Natural killer cell (primary cell): ENCODE data around the gene ISG20L2. TPM values are rescaled to one million over a fixed set of nuclear protein-coding genes. Genes with fewer than 3 reads are reported as not detected.

ENCODE experiments used
- ATAC-seq, 3 donors: fragments of 150-1000 bp in 2 of 3; fragments of 200-7000 bp in 1 of 3; cut with Tn5 transposase; 1 replicate in 1 of 3; 2 replicates in 2 of 3; pipeline ENCODE4 v1.10.0; 2021; ENCODE audit warnings: mild to moderate bottlenecking in 2 of 3, moderate library complexity in 2 of 3
- DNase-seq, 2 donors: peaks; one replicate each; pipeline versions ENCODE4 v3.0.0 to v3.0.0-alpha.2; 2013 to 2021; ENCODE audit warnings: mixed read lengths in 1 of 2
- H3K27ac ChIP-seq: one replicate; pipeline ENCODE4 v1.5.1; 2013; ENCODE audit warnings: mild to moderate bottlenecking, low read length
- H3K27me3 ChIP-seq: one replicate; pipeline ENCODE4 v1.6.1; 2013; ENCODE audit warnings: low read length; ENCODE audit not compliant: control insufficient read depth, insufficient read depth
- H3K36me3 ChIP-seq: one replicate; pipeline ENCODE4 v1.6.1; 2013; ENCODE audit warnings: low read length; ENCODE audit not compliant: control insufficient read depth, insufficient read depth
- H3K4me1 ChIP-seq: one replicate; pipeline ENCODE4 v1.6.1; 2013; ENCODE audit warnings: low read length; ENCODE audit not compliant: control insufficient read depth, insufficient read depth
- H3K4me3 ChIP-seq: one replicate; pipeline ENCODE4 v1.5.1; 2013; ENCODE audit warnings: low read length
- H3K9me3 ChIP-seq: one replicate; pipeline ENCODE4 v1.6.1; 2013; ENCODE audit warnings: low read length; ENCODE audit not compliant: control insufficient read depth, insufficient read depth
- H3K27ac Mint-ChIP-seq, 2 donors: one replicate each; pipeline ENCODE4 v1.8.0; 2022; ENCODE audit warnings: mild to moderate bottlenecking in 2 of 2, mixed read lengths in 2 of 2, moderate library complexity in 1 of 2
- H3K27me3 Mint-ChIP-seq, 2 donors: one replicate each; pipeline ENCODE4 v1.8.0; 2022; ENCODE audit warnings: low read depth in 2 of 2, mixed read lengths in 2 of 2
- H3K36me3 Mint-ChIP-seq: one replicate; pipeline ENCODE4 v1.8.0; 2022; ENCODE audit warnings: mixed read lengths
- H3K4me1 Mint-ChIP-seq, 2 donors: one replicate each; pipeline ENCODE4 v1.8.0; 2022; ENCODE audit warnings: mixed read lengths in 2 of 2
- H3K4me3 Mint-ChIP-seq: one replicate; pipeline ENCODE4 v1.8.0; 2022; ENCODE audit warnings: mild to moderate bottlenecking, moderate library complexity, mixed read lengths
- H3K9me3 Mint-ChIP-seq, 2 donors: one replicate each; pipeline ENCODE4 v1.8.0; 2022; ENCODE audit warnings: mixed read lengths in 2 of 2
- CTCF ChIP-seq: fragments of 200-600 bp; IDR thresholded peaks from one replicate; pipeline ENCODE4 v1.8.0; 2022; ENCODE audit warnings: antibody characterized with exemption
- WGBS: methylation state at CpG from one replicate; pipeline ENCODE4 v1.1.7; 2013; ENCODE audit warnings: missing lambda C conversion rate; ENCODE audit not compliant: insufficient coverage; 5-methylcytosine and 5-hydroxymethylcytosine counted together
- intact Hi-C: fragments of 100-400 bp; cut with micrococcal nuclease; formaldehyde crosslinking; loops from one replicate; pipeline ENCODE4 v1.14.2; 2022
- total RNA-seq, 4 donors: library from RNA; stranded (reverse); fragments of 120-200 nt in 1 of 4; gene quantifications; one replicate each; pipeline versions ENCODE4 v1.2.3 to v1.2.4, GENCODE V29; 2013 to 2022

The ISG20L2 gene
- total RNA-seq, 3 donors from 2014 or later (not counting 1 experiment from before 2014, with no cell fraction given), result 60.3 to 71.9 (median 68.7) TPM

GRCh38 chr1:156681196-156681960 is 47.2 kb downstream of the ISG20L2 start:
- Mint-ChIP-seq H3K36me3 (no peaks in the 10 kb centered on the region), H3K27me3 (peaks cover 39 to 40% of the 10 kb centered on the region in 2 donors), H3K4me3 (no peak overlapping the region), H3K4me1 (peaks cover 5 to 17% of the 10 kb centered on the region in 2 donors), H3K9me3 (no peaks in the 10 kb centered on the region), H3K27ac (no peak overlapping the region)
- ATAC-seq (no peak), DNase-seq (no peak)
- Histone ChIP-seq H3K4me1 (peaks cover 17% of the 10 kb centered on the region), H3K9me3 (no peaks in the 10 kb centered on the region), H3K27me3 (peaks cover 34% of the 10 kb centered on the region), H3K36me3 (no peaks in the 10 kb centered on the region), H3K27ac (no peak overlapping the region), H3K4me3 (no peak overlapping the region)
- intact Hi-C loops, result no loop called here
- 80% methylated on average over 7 of the region's 8 CpGs for WGBS
- TF ChIP-seq CTCF, result no peak

- TF ChIP-seq CTCF, result no peak
- Histone ChIP-seq H3K4me3 (no peak overlapping the region), H3K36me3 (no peaks in the 10 kb centered on the region), H3K9me3 (no peaks in the 10 kb centered on the region), H3K27me3 (peaks cover 44% of the 10 kb centered on the region), H3K4me1 (peaks cover 17% of the 10 kb centered on the region), H3K27ac (no peak overlapping the region)
- Mint-ChIP-seq H3K27me3 (peaks cover 39 to 40% of the 10 kb centered on the region in 2 donors), H3K27ac (no peak overlapping the region), H3K4me3 (no peak overlapping the region), H3K4me1 (peaks cover 5 to 17% of the 10 kb centered on the region in 2 donors), H3K36me3 (no peaks in the 10 kb centered on the region), H3K9me3 (no peaks in the 10 kb centered on the region)
- 51% methylated on average over 2 of the region's 2 CpGs for WGBS
- ATAC-seq (no peak), DNase-seq (no peak)
- intact Hi-C loops, result no loop called here
Measured at GRCh38 chr1:156680056-156680455, 48.5 kb downstream of the ISG20L2 start.

- no peaks in the 10 kb centered on the region for H3K9me3 Mint-ChIP-seq
- WGBS, result 6% methylated on average over 20 of the region's 22 CpGs
- no peaks in the 10 kb centered on the region for H3K36me3 ChIP-seq
- H3K27me3 Mint-ChIP-seq, result peaks cover 47 to 49% of the 10 kb centered on the region in 2 donors
- ATAC-seq, result peak; percentile 24 to 56 (median 44)
- peak; percentile 52 for TF ChIP-seq CTCF
- peak in 1 of 2 donors; percentile 65 for DNase-seq
- H3K4me3 ChIP-seq, result no peak overlapping the region
- no peaks in the 10 kb centered on the region for H3K36me3 Mint-ChIP-seq
- H3K4me3 Mint-ChIP-seq, result no peak overlapping the region
- H3K4me1 ChIP-seq, result peaks cover 13% of the 10 kb centered on the region
- peaks cover 5 to 17% of the 10 kb centered on the region in 2 donors for H3K4me1 Mint-ChIP-seq
- H3K27me3 ChIP-seq, result peaks cover 40% of the 10 kb centered on the region
- H3K27ac Mint-ChIP-seq, result no peak overlapping the region
- intact Hi-C loops, result loop anchor here (5.0 kb wide), 1 partner anchor 51 kb away; no protein-coding TSS in a partner anchor
- H3K27ac ChIP-seq, result no peak overlapping the region
- H3K9me3 ChIP-seq, result no peaks in the 10 kb centered on the region
Measured at GRCh38 chr1:156677616-156678596, 50.7 kb downstream of the ISG20L2 start.
